Measurements from ENCODE around the gene HELQ. TPM values are rescaled to one million over a fixed set of nuclear protein-coding genes. Genes with fewer than 3 reads are reported as not detected.

The HELQ gene
- total RNA-seq, 1 experiment from 2014 or later: 14.6 TPM

- Histone ChIP-seq H3K27ac (ENCODE audit: low read depth, low read length) (no peak overlapping the region), H3K4me3 (replicated peaks in 1 of 2; ENCODE audit: low read depth in 1 of 2, low read length in 2 of 2) (no peak overlapping the region), H2AFZ (ENCODE audit: low read depth, low read length, poor library complexity, severe bottlenecking) (peak overlapping the region; percentile 42), H3K9ac (ENCODE audit: low read length) (no peak overlapping the region), H3K4me2 (ENCODE audit: low read length) (no peak overlapping the region), H3K27me3 (ENCODE audit: insufficient read depth, low read length) (no peaks in the 10 kb centered on the region), H3K36me3 (ENCODE audit: control insufficient read depth in 1 of 2, insufficient read depth in 2 of 2, low read length in 2 of 2) (no peaks in the 10 kb centered on the region), H3K9me3 (ENCODE audit: control insufficient read depth in 1 of 2, insufficient read depth in 1 of 2, low read depth in 1 of 2, low read length in 2 of 2) (no peaks in the 10 kb centered on the region), H3K9me2 (ENCODE audit: insufficient read depth) (no peaks in the 10 kb centered on the region), H3K79me2 (ENCODE audit: insufficient read depth, low read length) (no peaks in the 10 kb centered on the region), H4K20me1 (ENCODE audit: insufficient read depth) (no peaks in the 10 kb centered on the region), H3K4me1 (ENCODE audit: control insufficient read depth in 1 of 2, insufficient read depth in 2 of 2, low read length in 2 of 2) (peaks cover 4 to 8% of the 10 kb centered on the region in 2 experiments)
- TF ChIP-seq RAD21 (IDR thresholded peaks at IDR 0.05; ENCODE audit: low read depth) (peak; percentile 71), CBX3 (IDR thresholded peaks at IDR 0.05; ENCODE audit: low read depth) (no peak), FOSL1 (IDR thresholded peaks at IDR 0.05; ENCODE audit: low read depth) (no peak), EGR1 (IDR thresholded peaks at IDR 0.05; ENCODE audit: low read depth) (no peak), EZH2phosphoT487 (IDR thresholded peaks at IDR 0.05; ENCODE audit: borderline replicate concordance) (no peak), SRF (IDR thresholded peaks at IDR 0.05; ENCODE audit: low read depth) (no peak), ELF1 (IDR thresholded peaks at IDR 0.05; ENCODE audit: borderline replicate concordance, low read depth) (no peak), POLR2A (IDR thresholded peaks at IDR 0.05; ENCODE audit: borderline replicate concordance, extremely low read depth, insufficient read depth, insufficient read length) (no peak)
- TF ChIP-seq, protein P1, sequence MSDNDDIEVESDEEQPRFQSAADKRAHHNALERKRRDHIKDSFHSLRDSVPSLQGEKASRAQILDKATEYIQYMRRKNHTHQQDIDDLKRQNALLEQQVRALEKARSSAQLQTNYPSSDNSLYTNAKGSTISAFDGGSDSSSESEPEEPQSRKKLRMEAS (IDR thresholded peaks at IDR 0.05): no peak
- TF ChIP-seq, protein P2, sequence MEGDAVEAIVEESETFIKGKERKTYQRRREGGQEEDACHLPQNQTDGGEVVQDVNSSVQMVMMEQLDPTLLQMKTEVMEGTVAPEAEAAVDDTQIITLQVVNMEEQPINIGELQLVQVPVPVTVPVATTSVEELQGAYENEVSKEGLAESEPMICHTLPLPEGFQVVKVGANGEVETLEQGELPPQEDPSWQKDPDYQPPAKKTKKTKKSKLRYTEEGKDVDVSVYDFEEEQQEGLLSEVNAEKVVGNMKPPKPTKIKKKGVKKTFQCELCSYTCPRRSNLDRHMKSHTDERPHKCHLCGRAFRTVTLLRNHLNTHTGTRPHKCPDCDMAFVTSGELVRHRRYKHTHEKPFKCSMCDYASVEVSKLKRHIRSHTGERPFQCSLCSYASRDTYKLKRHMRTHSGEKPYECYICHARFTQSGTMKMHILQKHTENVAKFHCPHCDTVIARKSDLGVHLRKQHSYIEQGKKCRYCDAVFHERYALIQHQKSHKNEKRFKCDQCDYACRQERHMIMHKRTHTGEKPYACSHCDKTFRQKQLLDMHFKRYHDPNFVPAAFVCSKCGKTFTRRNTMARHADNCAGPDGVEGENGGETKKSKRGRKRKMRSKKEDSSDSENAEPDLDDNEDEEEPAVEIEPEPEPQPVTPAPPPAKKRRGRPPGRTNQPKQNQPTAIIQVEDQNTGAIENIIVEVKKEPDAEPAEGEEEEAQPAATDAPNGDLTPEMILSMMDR (IDR thresholded peaks at IDR 0.05 in 2 of 3, conservative IDR thresholded peaks at IDR 0.05 in 1 of 3; ENCODE audit: borderline replicate concordance in 1 of 3, insufficient read depth in 1 of 3, low read depth in 2 of 3, low read length in 2 of 3): peak; percentile 40 to 56 (median 54); a peak in 5 of 6 replicates
- TF ChIP-seq, protein P3, sequence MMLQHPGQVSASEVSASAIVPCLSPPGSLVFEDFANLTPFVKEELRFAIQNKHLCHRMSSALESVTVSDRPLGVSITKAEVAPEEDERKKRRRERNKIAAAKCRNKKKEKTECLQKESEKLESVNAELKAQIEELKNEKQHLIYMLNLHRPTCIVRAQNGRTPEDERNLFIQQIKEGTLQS (IDR thresholded peaks at IDR 0.05): no peak
- CTCF ChIA-PET: interaction anchor here (1.3 kb wide), 2 partner anchors 78 to 80 kb away, joined by 3 to 4 read pairs; partner anchors contain the start of gene COQ2
- no TSS peak for BruUV-seq (replicated peaks)
- DNase-seq (ENCODE audit: low read depth, low spot score): no peak
- POLR2A ChIA-PET: no interaction called here
- peak; percentile 94 for ATAC-seq
- intact Hi-C loops (cut with micrococcal nuclease): loop anchor here (1.0 kb wide), 1 partner anchor 278 kb away; no protein-coding TSS in a partner anchor
- RAD21 ChIA-PET (ENCODE audit: low non-redundant PET in 1 of 2, low total read pairs in 2 of 2, uncharacterized antibody in 2 of 2, unreplicated experiment in 2 of 2): no interaction called here
These were observed 92.9 kb downstream of the HELQ start for GRCh38 chr4:83362492-83363329.

Data from HCT116 (cell line).